Measurements from ENCODE around the gene CATSPER3.

DNA sequence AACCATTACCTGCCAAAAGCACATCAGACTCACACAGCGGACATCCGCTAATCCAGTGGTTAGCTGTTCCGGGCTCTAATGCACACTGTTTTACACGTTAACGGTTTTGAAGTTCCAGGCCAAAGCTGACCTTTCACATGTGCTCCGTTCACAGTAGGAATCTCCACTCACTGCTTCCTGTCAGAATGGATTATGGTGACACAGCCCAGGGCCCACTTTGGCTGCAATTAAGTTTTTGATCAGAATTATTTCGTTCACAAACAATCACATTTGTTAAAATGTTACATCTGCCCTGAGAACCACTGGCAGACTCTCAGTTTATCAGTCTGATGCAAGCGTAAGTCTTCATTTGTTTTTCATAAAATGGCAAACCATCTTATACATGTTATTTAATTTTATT lies 30.2 kb upstream of the CATSPER3 start:
- TF ChIP-seq POLR2A (IDR thresholded peaks at IDR 0.05): no peak
- TF ChIP-seq, protein P1, sequence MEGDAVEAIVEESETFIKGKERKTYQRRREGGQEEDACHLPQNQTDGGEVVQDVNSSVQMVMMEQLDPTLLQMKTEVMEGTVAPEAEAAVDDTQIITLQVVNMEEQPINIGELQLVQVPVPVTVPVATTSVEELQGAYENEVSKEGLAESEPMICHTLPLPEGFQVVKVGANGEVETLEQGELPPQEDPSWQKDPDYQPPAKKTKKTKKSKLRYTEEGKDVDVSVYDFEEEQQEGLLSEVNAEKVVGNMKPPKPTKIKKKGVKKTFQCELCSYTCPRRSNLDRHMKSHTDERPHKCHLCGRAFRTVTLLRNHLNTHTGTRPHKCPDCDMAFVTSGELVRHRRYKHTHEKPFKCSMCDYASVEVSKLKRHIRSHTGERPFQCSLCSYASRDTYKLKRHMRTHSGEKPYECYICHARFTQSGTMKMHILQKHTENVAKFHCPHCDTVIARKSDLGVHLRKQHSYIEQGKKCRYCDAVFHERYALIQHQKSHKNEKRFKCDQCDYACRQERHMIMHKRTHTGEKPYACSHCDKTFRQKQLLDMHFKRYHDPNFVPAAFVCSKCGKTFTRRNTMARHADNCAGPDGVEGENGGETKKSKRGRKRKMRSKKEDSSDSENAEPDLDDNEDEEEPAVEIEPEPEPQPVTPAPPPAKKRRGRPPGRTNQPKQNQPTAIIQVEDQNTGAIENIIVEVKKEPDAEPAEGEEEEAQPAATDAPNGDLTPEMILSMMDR (IDR thresholded peaks at IDR 0.05): no peak
- TF ChIP-seq EP300 (IDR thresholded peaks at IDR 0.05): no peak

All from ovary (tissue), 3 donors.